B cell (primary cell): Measurements from ENCODE around the gene TRAP1. TPM values are rescaled to one million over a fixed set of nuclear protein-coding genes. Genes with fewer than 3 reads are reported as not detected.

Source experiments
- ATAC-seq: fragments of 200-7000 bp; cut with Tn5 transposase; one replicate; pipeline ENCODE4 v1.10.0; 2021; ENCODE audit warnings: low read depth, mild to moderate bottlenecking, moderate number of reproducible peaks, moderate library complexity
- CTCF ChIA-PET: fragments of 350-600 bp; sonication (Branson Sonifier 250); formaldehyde crosslinking; loops from one replicate; lab custom pipeline; 2021; ENCODE audit warnings: antibody characterized with exemption, inconsistent platforms; lab: Charles Lee
- POLR2A ChIA-PET: fragments of 350-600 bp; sonication (Branson Sonifier 250); formaldehyde crosslinking; loops from one replicate; lab custom pipeline; 2021; ENCODE audit warnings: antibody characterized with exemption; lab: Charles Lee
- DNase-seq: peaks from one replicate; pipeline ENCODE4 v3.0.0; 2013
- H2AFZ ChIP-seq: 2 replicates; pipeline ENCODE4 v1.6.1; 2012; ENCODE audit warnings: mild to moderate bottlenecking, low read depth, low read length; ENCODE audit not compliant: insufficient read depth, poor library complexity, severe bottlenecking
- H3K27ac ChIP-seq, 2 donors: 1 replicate in 1 of 2; 2 replicates in 1 of 2; pipeline ENCODE4 v1.5.1; 2012 to 2013; ENCODE audit warnings: low read length in 2 of 2, mild to moderate bottlenecking in 2 of 2, moderate library complexity in 1 of 2
- H3K27me3 ChIP-seq, 4 experiments: fragments of 200-600 bp in 1 of 4; sonication (generic) in 1 of 4; replicated peaks in 1 of 4; 1 replicate in 2 of 4; 2 replicates in 2 of 4; pipeline versions ENCODE4 v1.6.1 to v1.7.0; 2013 to 2016; ENCODE audit warnings: low read length in 3 of 4, mild to moderate bottlenecking in 2 of 4, mixed read lengths in 1 of 4, moderate library complexity in 1 of 4; ENCODE audit not compliant: insufficient read depth in 4 of 4, control insufficient read depth in 3 of 4; ENCODE audit errors: control extremely low read depth in 1 of 4
- H3K36me3 ChIP-seq, 2 experiments: replicated peaks in 1 of 2; 1 replicate in 1 of 2; 2 replicates in 1 of 2; pipeline versions ENCODE4 v1.6.1 to v1.7.1; 2013; ENCODE audit warnings: low read length in 1 of 2; ENCODE audit not compliant: insufficient read depth in 2 of 2, control insufficient read depth in 1 of 2; ENCODE audit errors: control extremely low read depth in 1 of 2, extremely low read depth in 1 of 2
- H3K4me1 ChIP-seq, 2 donors: fragments of 200-600 bp in 1 of 2; sonication (generic) in 1 of 2; 1 replicate in 1 of 2; 2 replicates in 1 of 2; pipeline versions ENCODE4 v1.5.1 to v1.6.1; 2013 to 2017; ENCODE audit warnings: low read length in 2 of 2; ENCODE audit not compliant: control insufficient read depth in 2 of 2, insufficient read depth in 2 of 2
- H3K4me2 ChIP-seq: replicated peaks from 2 replicates; pipeline ENCODE3; 2012; ENCODE audit warnings: mild to moderate bottlenecking, low read depth, low read length; ENCODE audit not compliant: poor library complexity, severe bottlenecking
- H3K4me3 ChIP-seq, 5 experiments: fragments of 200-600 bp in 1 of 5; sonication (generic) in 1 of 5; 1 replicate in 3 of 5; 2 replicates in 2 of 5; pipeline versions ENCODE4 v1.5.1 to v1.7.0; 2011 to 2016; ENCODE audit warnings: low read length in 4 of 5, mild to moderate bottlenecking in 4 of 5, low read depth in 2 of 5, control low read depth in 1 of 5, moderate library complexity in 1 of 5; ENCODE audit not compliant: insufficient read depth in 1 of 5; ENCODE audit errors: control extremely low read depth in 1 of 5, extremely low read depth in 1 of 5
- H3K79me2 ChIP-seq: fragments of 200-600 bp; sonication (generic); one replicate; pipeline ENCODE4 v1.6.0; 2016; ENCODE audit warnings: low read length; ENCODE audit not compliant: control insufficient read depth, insufficient read depth
- H3K9ac ChIP-seq: fragments of 200-600 bp; sonication (generic); 2 replicates; pipeline ENCODE4 v1.6.1; 2017; ENCODE audit warnings: mild to moderate bottlenecking, low read length, moderate library complexity
- H3K9me3 ChIP-seq, 3 donors: one replicate each; pipeline versions ENCODE4 v1.6.1 to v1.7.1; 2013; ENCODE audit warnings: low read length in 2 of 3; ENCODE audit not compliant: control insufficient read depth in 2 of 3, insufficient read depth in 1 of 3; ENCODE audit errors: control extremely low read depth in 1 of 3
- H4K20me1 ChIP-seq: 2 replicates; pipeline ENCODE4 v1.6.0; 2012; ENCODE audit warnings: mild to moderate bottlenecking, low read length; ENCODE audit not compliant: insufficient read depth, control insufficient read depth, poor library complexity, severe bottlenecking
- H3K27ac Mint-ChIP-seq: one replicate; pipeline ENCODE4 v1.8.0; 2021; ENCODE audit warnings: mixed read lengths
- H3K27me3 Mint-ChIP-seq: one replicate; pipeline ENCODE4 v1.8.0; 2021; ENCODE audit warnings: mixed read lengths
- H3K4me1 Mint-ChIP-seq: one replicate; pipeline ENCODE4 v1.8.0; 2021; ENCODE audit warnings: mixed read lengths
- H3K4me3 Mint-ChIP-seq: one replicate; pipeline ENCODE4 v1.8.0; 2021; ENCODE audit warnings: mixed read lengths
- H3K9me3 Mint-ChIP-seq: one replicate; pipeline ENCODE4 v1.8.0; 2022; ENCODE audit warnings: mixed read lengths; ENCODE audit not compliant: insufficient read depth
- CTCF ChIP-seq: fragments of 200-600 bp; IDR thresholded peaks from one replicate; pipeline ENCODE4 v1.8.0; 2022; ENCODE audit warnings: antibody characterized with exemption, mild to moderate bottlenecking
- EZH2 ChIP-seq: IDR thresholded peaks from 2 replicates; pipeline ENCODE4 v1.6.1; 2012; ENCODE audit warnings: borderline replicate concordance, low read depth, mild to moderate bottlenecking, moderate library complexity, low read length; ENCODE audit not compliant: insufficient read depth, poor library complexity, severe bottlenecking
- WGBS: methylation state at CpG from one replicate; pipeline ENCODE4 v1.1.5; 2013; ENCODE audit warnings: missing lambda C conversion rate; ENCODE audit not compliant: insufficient coverage; 5-methylcytosine and 5-hydroxymethylcytosine counted together
- intact Hi-C: fragments of 100-400 bp; cut with micrococcal nuclease; formaldehyde crosslinking; loops from one replicate; pipeline ENCODE4 v1.10.0; 2022
- polyA plus RNA-seq: library from polyadenylated mRNA; depleted of rRNA; stranded (reverse); fragments of >200 nt; gene quantifications from 2 replicates; pipeline ENCODE4 v1.2.3, GENCODE V29; 2012
- total RNA-seq, 2 donors: library from RNA; stranded (reverse); fragments of 120-200 nt in 1 of 2; gene quantifications; 1 replicate in 1 of 2; 2 replicates in 1 of 2; pipeline versions ENCODE4 v1.2.3 to v1.2.4, GENCODE V29; 2013 to 2022

TRAP1 gene
- total and polyA plus RNA-seq, 2 donors (not counting 1 experiment from before 2014, with no cell fraction given) = 51.1 to 88.4 TPM

DNA sequence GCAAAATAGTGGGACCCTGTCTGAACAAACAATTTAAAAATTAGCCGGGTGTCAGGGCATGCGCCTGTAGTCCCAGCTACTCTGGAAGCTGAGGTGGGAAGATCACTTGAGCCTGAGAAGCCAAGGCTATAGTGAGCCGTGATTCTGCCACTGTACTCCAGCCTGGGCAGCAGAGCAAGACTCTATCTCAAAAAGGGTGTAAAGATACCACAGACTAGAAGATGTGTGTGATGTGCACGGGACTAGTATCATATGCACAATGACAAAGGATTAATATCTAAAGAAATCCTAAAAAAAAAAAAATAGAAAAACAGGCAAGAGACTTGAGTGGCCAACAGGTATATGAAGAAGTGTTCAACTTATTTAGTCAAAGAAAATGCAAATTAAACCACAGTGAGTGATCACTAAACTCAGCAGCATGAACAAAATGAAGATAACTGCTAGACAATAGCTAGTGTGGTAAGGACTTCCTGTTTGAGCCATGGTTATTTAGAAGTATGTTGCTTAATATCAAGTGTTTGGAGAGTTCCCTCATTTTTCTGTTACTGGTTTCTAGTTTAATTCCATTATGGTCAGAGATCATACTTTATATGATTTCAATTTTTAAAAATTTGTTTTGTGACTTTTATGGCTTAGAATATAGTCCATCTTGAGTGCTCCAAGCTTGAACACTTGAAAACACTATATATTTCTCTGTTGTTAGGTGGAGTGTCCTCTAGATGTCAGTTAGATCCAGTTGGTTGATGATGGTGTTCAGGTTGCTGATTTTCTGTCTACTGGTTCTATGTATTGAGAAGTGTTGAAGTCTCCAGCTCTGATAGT lies 91.2 kb downstream of the TRAP1 start:
- no peak overlapping the region for H3K4me3 ChIP-seq
- peaks cover 10% of the 10 kb centered on the region for H4K20me1 ChIP-seq
- CTCF ChIA-PET = interaction anchor here (0.8 to 1.4 kb wide), 4 partner anchors 11 to 102 kb away, joined by 3 to 7 read pairs (median 4); partner anchors contain the start of gene SLX4

More for the DNA sequence above, 91.2 kb downstream of the TRAP1 start:
- Histone ChIP-seq H3K9me3 (no peaks in the 10 kb centered on the region), H3K36me3 (no peaks in the 10 kb centered on the region), H3K27me3 (no peaks in the 10 kb centered on the region), H3K4me1 (peaks cover 32 to 46% of the 10 kb centered on the region in 2 donors), H3K27ac (peak overlapping the region; percentile 25 to 69), H3K9ac (peak overlapping the region; percentile 1), H3K79me2 (peaks cover 71% of the 10 kb centered on the region), H3K4me2 (peak overlapping the region; percentile 63), H2AFZ (peak overlapping the region; percentile 20)
- TF ChIP-seq EZH2 (no peak), CTCF (no peak)
- 76% methylated on average over 2 of the region's 4 CpGs for WGBS
- Mint-ChIP-seq H3K27me3 (no peaks in the 10 kb centered on the region), H3K4me3 (peak overlapping the region; percentile 71), H3K27ac (peak overlapping the region; percentile 90), H3K9me3 (no peaks in the 10 kb centered on the region), H3K4me1 (peaks cover 42% of the 10 kb centered on the region)
- intact Hi-C loops = loop anchor here (2.0 kb wide), 1 partner anchor 15 kb away; the partner anchor contains the start of gene SLX4
- DNase-seq = peak; percentile 56
- peak; percentile 69 for ATAC-seq
- POLR2A ChIA-PET = no interaction called here
